Measurements from ENCODE around the gene AICDA. TPM values are rescaled to one million over a fixed set of nuclear protein-coding genes. Genes with fewer than 3 reads are reported as not detected.

Gene AICDA
- total and polyA plus RNA-seq, 2 of the 13 experiments (the other 11 are each of a cell fraction or from before 2014, with no cell fraction given) = not detected

- FAIRE-seq (no peak), ATAC-seq (no peak)
- POLR2A ChIA-PET = no interaction called here
Observed at GRCh38 chr12:8562310-8562709, 50.3 kb downstream of the AICDA start.

More at GRCh38 chr12:8562310-8562709, 50.3 kb downstream of the AICDA start:
- Histone ChIP-seq H3K27me3 (ENCODE audit: control insufficient read depth in 1 of 2, insufficient read depth in 2 of 2, low read length in 2 of 2) (peaks cover 0 to 7% of the 10 kb centered on the region in 2 experiments; a peak in 1 of 5 replicates), H4K20me1 (ENCODE audit: insufficient read depth, low read length) (no peaks in the 10 kb centered on the region), H3K4me1 (ENCODE audit: insufficient read depth, low read length) (no peaks in the 10 kb centered on the region), H3K27ac (ENCODE audit: extremely low read length, insufficient read depth, low read length) (no peak overlapping the region), H3K4me2 (ENCODE audit: low read depth, low read length) (no peak overlapping the region), H3K36me3 (replicated peaks in 1 of 2; ENCODE audit: control insufficient read depth in 1 of 2, insufficient read depth in 2 of 2, low read length in 2 of 2) (no peaks in the 10 kb centered on the region), H3K9me3 (ENCODE audit: low read length) (no peaks in the 10 kb centered on the region), H3K4me3 (replicated peaks in 1 of 3; ENCODE audit: insufficient read depth in 1 of 3, low read depth in 2 of 3, low read length in 3 of 3) (no peak overlapping the region), H3K9ac (ENCODE audit: insufficient read depth, low read depth, low read length) (no peak overlapping the region), H3K79me2 (ENCODE audit: insufficient read depth, low read length) (no peaks in the 10 kb centered on the region), H2AFZ (ENCODE audit: low read length) (no peak overlapping the region)
- CTCF ChIA-PET (ENCODE audit: low intra/inter-chr PET ratio, low total read pairs) = no interaction called here
- no peak for DNase-seq (ENCODE audit: low spot score)
- intact Hi-C loops (cut with micrococcal nuclease; ENCODE audit: unreplicated experiment) = no loop called here
- BruUV-seq (replicated peaks) = no TSS peak
- in situ Hi-C loops (cut with HindIII; ENCODE audit: extremely low pct_ligation_motif_present, low pct_unique_long_range_greater_than_20kb) = no loop called here
- 43% methylated on average over 6 of the region's 6 CpGs for WGBS (ENCODE audit: low lambda C conversion rate)
- TF ChIP-seq CTCF (CRISPR knock-in tag; IDR thresholded peaks at IDR 0.05) = 0 out of 2 replicates have a peak, but pooled peaks have one; percentile 10
- TF ChIP-seq ETV5 (CRISPR knock-in tag; IDR thresholded peaks at IDR 0.05; ENCODE audit: borderline replicate concordance) = no peak
- no peak for TF ChIP-seq AKAP8 (CRISPR knock-in tag; IDR thresholded peaks at IDR 0.05)
- TF ChIP-seq ZNF574 (CRISPR knock-in tag; IDR thresholded peaks at IDR 0.05) = peak; percentile 95
